DMS153 treated with DMSO at 0.1 percent for 48 hours (cell line): ENCODE measurements around the gene PCID2.

Experiments used
- DNase-seq: peaks from one replicate; lab custom pipeline; 2025; ENCODE audit not compliant: unreplicated experiment; lab: John Stamatoyannopoulos, UW

PCID2 gene

GRCh38 chr13:113220141-113220598 is 11.7 kb upstream of the PCID2 start:
- DNase-seq, result no peak

GRCh38 chr13:113219256-113219940 is 10.9 kb upstream of the PCID2 start:
- no peak for DNase-seq

- DNase-seq, result no peak
Observed at GRCh38 chr13:113218586-113218985, 10.1 kb upstream of the PCID2 start.

GRCh38 chr13:113216254-113217048 is 8.0 kb upstream of the PCID2 start:
- DNase-seq, result peak; percentile 64

GRCh38 chr13:113211774-113212173 is 3.3 kb upstream of the PCID2 start:
- DNase-seq, result no peak

- no peak for DNase-seq
Observed at GRCh38 chr13:113210833-113211232, 2.4 kb upstream of the PCID2 start.

- peak; percentile 21 for DNase-seq
Observed at GRCh38 chr13:113209759-113210421, 1.4 kb upstream of the PCID2 start.

GRCh38 chr13:113209336-113209758 is 878 bp upstream of the PCID2 start, which contains the start of gene CUL4A:
Gene CUL4A (plus strand): TSS chr13:113209613. CDS start chr13:113209628, 15 bp downstream.
- peak; percentile 26 for DNase-seq

- no peak for DNase-seq
Observed at GRCh38 chr13:113207890-113208420, 514 bp downstream of the PCID2 start.

GRCh38 chr13:113207460-113207859 is 1.0 kb downstream of the PCID2 start:
- no peak for DNase-seq

GRCh38 chr13:113205428-113205931 is 3.0 kb downstream of the PCID2 start:
- DNase-seq, result no peak

- DNase-seq, result no peak
Observed at GRCh38 chr13:113204378-113204734, 4.1 kb downstream of the PCID2 start.

- no peak for DNase-seq
Observed at GRCh38 chr13:113203507-113204377, 4.7 kb downstream of the PCID2 start.

GRCh38 chr13:113202912-113203311 is 5.6 kb downstream of the PCID2 start:
- DNase-seq, result no peak

- no peak for DNase-seq
Observed at GRCh38 chr13:113201815-113202214, 6.7 kb downstream of the PCID2 start.

- no peak for DNase-seq
Observed at GRCh38 chr13:113196970-113197737, 11.3 kb downstream of the PCID2 start.

GRCh38 chr13:113195360-113195759 is 13.1 kb downstream of the PCID2 start:
- no peak for DNase-seq

GRCh38 chr13:113192902-113193301 is 15.6 kb downstream of the PCID2 start:
- DNase-seq, result no peak

- DNase-seq, result no peak
Observed at GRCh38 chr13:113192279-113192678, 16.2 kb downstream of the PCID2 start.

GRCh38 chr13:113190181-113190580 is 18.3 kb downstream of the PCID2 start:
- no peak for DNase-seq
